OCI-LY1 (cell line): ENCODE results near the gene CLEC16A.

Experiments used
- H2AFZ ChIP-seq: fragments of 200-600 bp; sonication (generic), shearing (Covaris generic); 2 replicates; pipeline ENCODE4 v1.6.0; 2014; ENCODE audit warnings: antibody characterized with exemption, mild to moderate bottlenecking, low read length
- H3F3A ChIP-seq: fragments of 200-600 bp; sonication (generic), shearing (Covaris generic); 2 replicates; pipeline ENCODE4 v1.6.0; 2014; ENCODE audit warnings: mild to moderate bottlenecking, antibody characterized with exemption, low read length, moderate library complexity; ENCODE audit not compliant: insufficient read depth
- H3K27ac ChIP-seq: fragments of 200-600 bp; sonication (generic); 2 replicates; pipeline ENCODE4 v1.5.1; 2014; ENCODE audit warnings: low read length, mixed run types, mild to moderate bottlenecking, low read depth; ENCODE audit not compliant: poor library complexity, severe bottlenecking
- H3K27me3 ChIP-seq: fragments of 200-600 bp; sonication (generic); 2 replicates; pipeline ENCODE4 v1.6.0; 2014; ENCODE audit warnings: antibody characterized with exemption, mild to moderate bottlenecking, low read length, moderate library complexity; ENCODE audit not compliant: insufficient read depth
- H3K36me3 ChIP-seq: fragments of 200-600 bp; sonication (generic); 2 replicates; pipeline ENCODE4 v1.6.1; 2014; ENCODE audit warnings: mild to moderate bottlenecking, antibody characterized with exemption, low read length, moderate library complexity, mixed read lengths; ENCODE audit not compliant: insufficient read depth
- H3K4me1 ChIP-seq: fragments of 200-600 bp; sonication (generic); 2 replicates; pipeline ENCODE4 v1.5.1; 2014; ENCODE audit warnings: mild to moderate bottlenecking, low read length, moderate library complexity; ENCODE audit not compliant: insufficient read depth, severe bottlenecking
- H3K4me2 ChIP-seq: fragments of 200-600 bp; sonication (generic), shearing (Covaris generic); 2 replicates; pipeline ENCODE4 v1.6.1; 2014; ENCODE audit warnings: low read length
- H3K4me3 ChIP-seq: fragments of 200-600 bp; sonication (generic); 2 replicates; pipeline ENCODE4 v1.5.1; 2014; ENCODE audit warnings: low read length, low read depth, mild to moderate bottlenecking, mixed read lengths; ENCODE audit not compliant: poor library complexity, severe bottlenecking
- H3K79me2 ChIP-seq: fragments of 200-600 bp; shearing (Covaris generic); 2 replicates; pipeline ENCODE4 v1.6.1; 2016; ENCODE audit warnings: mixed run types, low read length, mixed read lengths; ENCODE audit not compliant: insufficient read depth
- H3K9ac ChIP-seq: fragments of 200-600 bp; sonication (generic), shearing (Covaris generic); 2 replicates; pipeline ENCODE4 v1.6.1; 2014; ENCODE audit warnings: mild to moderate bottlenecking, low read length, mixed read lengths
- H3K9me2 ChIP-seq: fragments of 200-600 bp; sonication (generic), shearing (Covaris generic); 2 replicates; pipeline ENCODE4 v1.6.1; 2014; ENCODE audit warnings: low read depth, mild to moderate bottlenecking, low read length, mixed read lengths
- H3K9me3 ChIP-seq: fragments of 200-600 bp; shearing (Covaris generic); 2 replicates; pipeline ENCODE4 v1.6.1; 2014; ENCODE audit warnings: low read length, mixed read lengths
- H4K20me1 ChIP-seq: fragments of 200-600 bp; sonication (generic), shearing (Covaris generic); 2 replicates; pipeline ENCODE4 v1.6.0; 2016; ENCODE audit warnings: mild to moderate bottlenecking, low read length; ENCODE audit not compliant: insufficient read depth
- EZH2 ChIP-seq: fragments of 200-600 bp; sonication (generic), shearing (Covaris generic); IDR thresholded peaks from 2 replicates; pipeline ENCODE4 v1.8.0; 2017; ENCODE audit warnings: borderline replicate concordance, mixed run types, mild to moderate bottlenecking, antibody characterized with exemption, low read length, moderate library complexity, mixed read lengths
- TF ChIP-seq, protein P1 (sequence below): fragments of 200-600 bp; sonication (generic), shearing (Covaris generic); IDR thresholded peaks from 2 replicates; pipeline ENCODE4 v1.5.1; 2017; ENCODE audit warnings: mild to moderate bottlenecking, antibody characterized with exemption, low read length, moderate library complexity, mixed read lengths

Gene CLEC16A

GRCh38 chr16:11107780-11108465, 163.6 kb downstream of the CLEC16A start:
- no peak for TF ChIP-seq EZH2
- TF ChIP-seq, protein P1, sequence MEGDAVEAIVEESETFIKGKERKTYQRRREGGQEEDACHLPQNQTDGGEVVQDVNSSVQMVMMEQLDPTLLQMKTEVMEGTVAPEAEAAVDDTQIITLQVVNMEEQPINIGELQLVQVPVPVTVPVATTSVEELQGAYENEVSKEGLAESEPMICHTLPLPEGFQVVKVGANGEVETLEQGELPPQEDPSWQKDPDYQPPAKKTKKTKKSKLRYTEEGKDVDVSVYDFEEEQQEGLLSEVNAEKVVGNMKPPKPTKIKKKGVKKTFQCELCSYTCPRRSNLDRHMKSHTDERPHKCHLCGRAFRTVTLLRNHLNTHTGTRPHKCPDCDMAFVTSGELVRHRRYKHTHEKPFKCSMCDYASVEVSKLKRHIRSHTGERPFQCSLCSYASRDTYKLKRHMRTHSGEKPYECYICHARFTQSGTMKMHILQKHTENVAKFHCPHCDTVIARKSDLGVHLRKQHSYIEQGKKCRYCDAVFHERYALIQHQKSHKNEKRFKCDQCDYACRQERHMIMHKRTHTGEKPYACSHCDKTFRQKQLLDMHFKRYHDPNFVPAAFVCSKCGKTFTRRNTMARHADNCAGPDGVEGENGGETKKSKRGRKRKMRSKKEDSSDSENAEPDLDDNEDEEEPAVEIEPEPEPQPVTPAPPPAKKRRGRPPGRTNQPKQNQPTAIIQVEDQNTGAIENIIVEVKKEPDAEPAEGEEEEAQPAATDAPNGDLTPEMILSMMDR, result no peak
- no peaks in the 10 kb centered on the region for H3K36me3 ChIP-seq
- H3K4me3 ChIP-seq, result no peak overlapping the region
- no peaks in the 10 kb centered on the region for H4K20me1 ChIP-seq
- peaks cover 27% of the 10 kb centered on the region for H3K4me1 ChIP-seq
- H3K27ac ChIP-seq, result no peak overlapping the region
- H3K9me3 ChIP-seq, result no peaks in the 10 kb centered on the region
- H3K79me2 ChIP-seq, result no peaks in the 10 kb centered on the region
- no peak overlapping the region for H3K9ac ChIP-seq
- no peaks in the 10 kb centered on the region for H3K27me3 ChIP-seq
- no peaks in the 10 kb centered on the region for H3F3A ChIP-seq
- no peak overlapping the region for H3K4me2 ChIP-seq
- H3K9me2 ChIP-seq, result no peaks in the 10 kb centered on the region
- H2AFZ ChIP-seq, result no peak overlapping the region

- Histone ChIP-seq H3K27me3 (no peaks in the 10 kb centered on the region), H3K9me2 (no peaks in the 10 kb centered on the region), H3K9ac (no peak overlapping the region), H3K36me3 (no peaks in the 10 kb centered on the region), H3K27ac (no peak overlapping the region), H3K9me3 (no peaks in the 10 kb centered on the region), H3K4me3 (no peak overlapping the region), H3K4me1 (peaks cover 27% of the 10 kb centered on the region), H3K79me2 (no peaks in the 10 kb centered on the region), H2AFZ (no peak overlapping the region), H3K4me2 (no peak overlapping the region), H3F3A (no peaks in the 10 kb centered on the region), H4K20me1 (no peaks in the 10 kb centered on the region)
- TF ChIP-seq, protein P1, result no peak
- no peak for TF ChIP-seq EZH2
Measured at GRCh38 chr16:11108466-11108805, 164.1 kb downstream of the CLEC16A start.

GRCh38 chr16:11109566-11109965, 165.2 kb downstream of the CLEC16A start:
- Histone ChIP-seq H3K27me3 (no peaks in the 10 kb centered on the region), H3K4me2 (no peak overlapping the region), H3K9me2 (no peaks in the 10 kb centered on the region), H3K79me2 (no peaks in the 10 kb centered on the region), H3K9me3 (no peaks in the 10 kb centered on the region), H3F3A (no peaks in the 10 kb centered on the region), H3K9ac (no peak overlapping the region), H3K36me3 (no peaks in the 10 kb centered on the region), H2AFZ (no peak overlapping the region), H3K4me1 (peaks cover 27% of the 10 kb centered on the region), H4K20me1 (no peaks in the 10 kb centered on the region), H3K27ac (no peak overlapping the region), H3K4me3 (no peak overlapping the region)
- TF ChIP-seq, protein P1, result no peak
- TF ChIP-seq EZH2, result no peak
